K562 (cell line): ENCODE data around the gene FAM83E. TPM values are rescaled to one million over a fixed set of nuclear protein-coding genes. Genes with fewer than 3 reads are reported as not detected.
A peak's percentile ranks its signal among the peaks of the same experiment; 100 is the strongest.

Experiments
- ATAC-seq: fragments of 200-7000 bp; cut with Tn5 transposase; 3 replicates; pipeline ENCODE4 v1.9.1; 2020; ENCODE audit warnings: moderate library complexity
- BruUV-seq: library from RNA; stranded (reverse); fragments of 400-500 nt; replicated peaks from 2 replicates; lab custom pipeline; 2021; lab: Mats Ljungman, UMichigan
- CTCF ChIA-PET: fragments of 300-600 bp; formaldehyde crosslinking; extraction: SDS; loops from one replicate; lab custom pipeline; 2021; ENCODE audit warnings: low intra/inter-chr PET ratio; lab: Yijun Ruan, JAX
- POLR2A ChIA-PET: fragments of 300-600, 350-650 bp; sonication (Branson Sonifier 250); formaldehyde crosslinking; extraction: SDS; loops from one replicate; lab custom pipeline; 2021; ENCODE audit warnings: antibody characterized with exemption, inconsistent platforms; lab: Yijun Ruan, JAX
- DNase-seq, 4 experiments: peaks; one replicate each; pipeline versions ENCODE4 v3.0.0 to v3.0.0-alpha.2; 2011 to 2018; ENCODE audit warnings: low spot score in 3 of 4, mixed read lengths in 3 of 4; ENCODE audit errors: extremely low read depth in 1 of 4
- FAIRE-seq: peaks from 2 replicates; lab custom pipeline; 2011; peaks lifted over from hg19 to GRCh38; lab: Jason Lieb, UNC
- H2AFZ ChIP-seq: 2 replicates; pipeline ENCODE4 v1.6.0; 2011; ENCODE audit warnings: low read depth, low read length, control low read depth, inconsistent platforms
- H3K27ac ChIP-seq: fragments of 200-600 bp; 3 replicates; pipeline ENCODE4 v1.8.0; 2011; ENCODE audit warnings: low read depth, mild to moderate bottlenecking, control low read depth, inconsistent platforms, low read length, moderate library complexity, mixed read lengths; ENCODE audit errors: extremely low read depth
- H3K27me3 ChIP-seq, 2 experiments: fragments of 300-600 bp in 1 of 2; 2 replicates in 1 of 2; 3 replicates in 1 of 2; pipeline versions ENCODE4 v1.6.0 to v1.8.0; 2011; ENCODE audit warnings: inconsistent platforms in 2 of 2, low read length in 2 of 2, mild to moderate bottlenecking in 1 of 2, mixed read lengths in 1 of 2, moderate library complexity in 1 of 2; ENCODE audit not compliant: control insufficient read depth in 2 of 2, insufficient read depth in 2 of 2
- H3K36me3 ChIP-seq: fragments of 300-600 bp; 3 replicates; pipeline ENCODE4 v1.8.0; 2011; ENCODE audit warnings: mild to moderate bottlenecking, low read length, inconsistent platforms; ENCODE audit not compliant: control insufficient read depth, insufficient read depth
- H3K4me1 ChIP-seq, 2 experiments: fragments of 200-600 bp in 1 of 2; replicated peaks in 1 of 2; 2 replicates in 1 of 2; 3 replicates in 1 of 2; pipeline versions ENCODE4 v1.5.1 to v1.8.0; 2011; ENCODE audit warnings: inconsistent platforms in 2 of 2, low read length in 2 of 2, mild to moderate bottlenecking in 1 of 2, mixed read lengths in 1 of 2, moderate library complexity in 1 of 2; ENCODE audit not compliant: control insufficient read depth in 2 of 2, insufficient read depth in 2 of 2
- H3K4me2 ChIP-seq: 2 replicates; pipeline ENCODE4 v1.6.1; 2011; ENCODE audit warnings: low read length, control low read depth, inconsistent platforms, mixed read lengths; ENCODE audit not compliant: insufficient read depth
- H3K4me3 ChIP-seq: fragments of 200-600 bp; sonication (generic), shearing (Covaris generic); 2 replicates; pipeline ENCODE4 v1.5.1; 2016; ENCODE audit warnings: control low read depth, inconsistent platforms
- H3K79me2 ChIP-seq: fragments of 200-600 bp; 3 replicates; pipeline ENCODE4 v1.8.0; 2011; ENCODE audit warnings: low read length, inconsistent platforms; ENCODE audit not compliant: control insufficient read depth, insufficient read depth
- H3K9ac ChIP-seq, 2 experiments: 2 replicates each; pipeline versions ENCODE4 v1.6.0 to v1.6.1; 2011; ENCODE audit warnings: low read depth in 2 of 2, low read length in 2 of 2, control low read depth in 1 of 2, inconsistent platforms in 1 of 2, mild to moderate bottlenecking in 1 of 2, mixed read lengths in 1 of 2; ENCODE audit not compliant: insufficient read depth in 1 of 2
- H3K9me1 ChIP-seq: one replicate; pipeline ENCODE4 v1.6.0; 2011; ENCODE audit warnings: inconsistent platforms, mild to moderate bottlenecking, low read length, moderate library complexity; ENCODE audit not compliant: control insufficient read depth, insufficient read depth
- H3K9me3 ChIP-seq: replicated peaks from 2 replicates; pipeline ENCODE4 v1.5.1; 2011; ENCODE audit warnings: low read depth, low read length, inconsistent platforms; ENCODE audit not compliant: control insufficient read depth, insufficient read depth
- H4K20me1 ChIP-seq: replicated peaks from 2 replicates; pipeline ENCODE4 v1.6.1; 2011; ENCODE audit warnings: low read length, inconsistent platforms, mixed read lengths; ENCODE audit not compliant: control insufficient read depth, insufficient read depth
- BCOR ChIP-seq: fragments of 450-650 bp; IDR thresholded peaks from 2 replicates; pipeline ENCODE4 v1.6.1; 2016
- FOXJ3 ChIP-seq: sonication (generic); formaldehyde crosslinking; IDR thresholded peaks from 2 replicates; pipeline ENCODE4 v1.4.0; 2020; ENCODE audit warnings: mild to moderate bottlenecking, missing genetic modification reagents
- FOXM1 ChIP-seq, 2 experiments: fragments of 450-650 bp in 1 of 2; sonication (generic) in 1 of 2; formaldehyde crosslinking in 1 of 2; IDR thresholded peaks; 2 replicates each; pipeline versions ENCODE4 v1.6.1 to v1.9.0; 2017 to 2022; ENCODE audit warnings: low read depth in 2 of 2, mild to moderate bottlenecking in 2 of 2, missing genetic modification reagents in 1 of 2, moderate library complexity in 1 of 2
- KDM1A ChIP-seq, 2 experiments: fragments of 450-650 bp; IDR thresholded peaks; 2 replicates each; pipeline ENCODE4 v1.6.1; 2016; ENCODE audit warnings: mild to moderate bottlenecking in 2 of 2
- MTA2 ChIP-seq: fragments of 450-650 bp; IDR thresholded peaks from 2 replicates; pipeline ENCODE4 v1.6.1; 2016; ENCODE audit warnings: low read depth
- NFRKB ChIP-seq: fragments of 450-650 bp; IDR thresholded peaks from 2 replicates; pipeline ENCODE4 v1.6.1; 2016; ENCODE audit warnings: low read depth
- PHF20 ChIP-seq: fragments of 450-650 bp; IDR thresholded peaks from 2 replicates; pipeline ENCODE4 v1.6.1; 2018; ENCODE audit not compliant: partially characterized antibody
- PURB ChIP-seq: sonication (generic); formaldehyde crosslinking; IDR thresholded peaks from 2 replicates; pipeline ENCODE4 v1.9.0; 2021; ENCODE audit warnings: low read depth, mild to moderate bottlenecking, missing genetic modification reagents
- RBM15 ChIP-seq: fragments of 200-400 bp; formaldehyde crosslinking; IDR thresholded peaks from 2 replicates; pipeline ENCODE4 v1.6.1; 2018; ENCODE audit warnings: mild to moderate bottlenecking, low read length, moderate library complexity; ENCODE audit not compliant: insufficient read depth
- RBM25 ChIP-seq: fragments of 200-400 bp; formaldehyde crosslinking; IDR thresholded peaks from 2 replicates; pipeline ENCODE4 v1.6.1; 2018; ENCODE audit warnings: low read length, low read depth, moderate library complexity; ENCODE audit not compliant: severe bottlenecking
- RBM39 ChIP-seq: fragments of 200-400 bp; formaldehyde crosslinking; optimal IDR thresholded peaks from 2 replicates; pipeline ENCODE3; 2018; ENCODE audit warnings: low read depth, low read length
- SAFB ChIP-seq: fragments of 200-400 bp; formaldehyde crosslinking; IDR thresholded peaks from 2 replicates; pipeline ENCODE4 v1.6.1; 2017; ENCODE audit warnings: low read depth, low read length, borderline replicate concordance
- SP1 ChIP-seq: sonication (generic); formaldehyde crosslinking; IDR thresholded peaks from 2 replicates; pipeline ENCODE4 v1.8.1; 2022; ENCODE audit warnings: mild to moderate bottlenecking, missing genetic modification reagents
- TSC22D4 ChIP-seq: fragments of 450-650 bp; IDR thresholded peaks from 2 replicates; pipeline ENCODE4 v1.6.1; 2016; ENCODE audit warnings: missing genetic modification characterization, missing biosample characterization, control low read depth
- ZFP36 ChIP-seq: fragments of 150-350 bp; IDR thresholded peaks from 2 replicates; pipeline ENCODE4 v1.6.1; 2018; ENCODE audit warnings: low read length, low read depth; ENCODE audit not compliant: partially characterized antibody
- ZNF146 ChIP-seq: IDR thresholded peaks from one replicate; pipeline ENCODE4 v1.6.1; 2018; ENCODE audit warnings: missing compliant biosample characterization; ENCODE audit not compliant: unreplicated experiment
- ZNF398 ChIP-seq: fragments of 250-450 bp; sonication (Bioruptor Pico); IDR thresholded peaks from 2 replicates; pipeline ENCODE4 v1.8.0; 2021; ENCODE audit warnings: moderate library complexity, mild to moderate bottlenecking, inconsistent platforms
- ZNF41 ChIP-seq: fragments of 250-450 bp; sonication (Bioruptor Pico); conservative IDR thresholded peaks from 2 replicates; pipeline ENCODE4 v1.4.0; 2020; ENCODE audit warnings: mild to moderate bottlenecking
- ZNF644 ChIP-seq: fragments of 200-800 bp; sonication (Bioruptor generic); IDR thresholded peaks from 2 replicates; pipeline ENCODE4 v1.6.1; 2016; ENCODE audit warnings: low read depth, missing genetic modification characterization, missing compliant biosample characterization
- WGBS: fragments of 100-300 bp; shearing (Covaris generic); methylation state at CpG from one replicate; pipeline ENCODE4 v1.1.6; 2016; ENCODE audit warnings: low coverage, mixed read lengths; ENCODE audit not compliant: insufficient coverage; ENCODE audit errors: missing lambda C conversion rate; 5-methylcytosine and 5-hydroxymethylcytosine counted together
- in situ Hi-C: fragments of 300-500 bp; cut with MboI; formaldehyde crosslinking; loops from 4 replicates; pipeline ENCODE4 v1.15.0; 2018; ENCODE audit warnings: inconsistent platforms, mixed read lengths
- intact Hi-C: fragments of 100-400 bp; cut with micrococcal nuclease; formaldehyde crosslinking; loops from 2 replicates; pipeline ENCODE4 v1.14.2; 2022
- polyA plus RNA-seq, 8 experiments: library from polyadenylated mRNA; depleted of rRNA in 4 of 8; stranded (reverse) in 5 of 8; unstranded in 3 of 8; fragments of >200 nt; fragmentation: Nextera tagmentation in 2 of 8; fragmentation: Illumina TruSeq in 1 of 8; extraction: Ambion mirVana in 2 of 8; extraction: Trizol in 1 of 8; gene quantifications; 2 replicates each; pipeline versions ENCODE4 v1.2.1 to v1.2.3, GENCODE V29; 2011 to 2014; ENCODE audit warnings: inconsistent platforms in 1 of 8, missing spikeins in 1 of 8
- total RNA-seq, 7 experiments: library from RNA; depleted of rRNA in 6 of 7; stranded (reverse); fragments of >200 nt in 6 of 7; fragmentation: Illumina TruSeq in 2 of 7; extraction: Trizol in 2 of 7; gene quantifications; 2 replicates each; pipeline versions ENCODE4 v1.2.1 to v1.2.3, GENCODE V29; 2011 to 2021; ENCODE audit warnings: low replicate concordance in 1 of 7
- TF ChIP-seq, protein P1 (sequence below): fragments of 250-450 bp; sonication (Bioruptor Pico); IDR thresholded peaks from 2 replicates; pipeline ENCODE4 v1.5.0; 2021
- TF ChIP-seq, protein P2 (sequence below): fragments of 200-800 bp; sonication (Bioruptor generic); IDR thresholded peaks from 2 replicates; pipeline ENCODE4 v1.6.1; 2017; ENCODE audit warnings: missing genetic modification characterization, missing compliant biosample characterization

The FAM83E gene
- total and polyA plus RNA-seq, 9 of the 15 experiments (the other 6 are each of a cell fraction or from before 2014, with no cell fraction given): 0.15 to 0.87 (median 0.29) TPM; not detected in 4

- ChIA-PET CTCF (no interaction called here), POLR2A (interaction anchor here (0.7 kb wide), 1 partner anchor 89 kb away, joined by 3 read pairs; no protein-coding TSS in a partner anchor)
- Histone ChIP-seq H3K36me3 (no peaks in the 10 kb centered on the region), H3K27ac (no peak overlapping the region; the same call in 2 of the 3 replicates), H3K9me3 (no peaks in the 10 kb centered on the region), H3K4me3 (no peak overlapping the region), H3K9me1 (no peaks in the 10 kb centered on the region), H3K9ac (peak overlapping the region in 1 of 2 experiments; percentile 83; a peak in 2 of 4 replicates), H3K27me3 (no peaks in the 10 kb centered on the region), H3K4me2 (peak overlapping the region; percentile 27; the same call in 1 of the 2 replicates), H3K79me2 (no peaks in the 10 kb centered on the region), H4K20me1 (no peaks in the 10 kb centered on the region), H3K4me1 (peaks cover 21 to 56% of the 10 kb centered on the region in 2 experiments), H2AFZ (peak overlapping the region; percentile 82)
- 54% methylated on average over 5 of the region's 5 CpGs for WGBS
- intact Hi-C loops (no loop called here), in situ Hi-C loops (no loop called here)
- BruUV-seq: no TSS peak
- DNase-seq: no peak
- ATAC-seq: peak; percentile 27
- FAIRE-seq: peak; percentile 23
- TF ChIP-seq ZNF398 (CRISPR knock-in tag) (no peak), KDM1A (IDR thresholded peaks at IDR 0.05) (peak in 1 of 2 experiments; percentile 12; a peak in 1 of 4 replicates), PURB (CRISPR knock-in tag) (no peak), ZNF146 (CRISPR knock-in tag) (no peak), RBM25 (peak; percentile 38), SP1 (CRISPR knock-in tag) (no peak), PHF20 (peak; percentile 10), FOXJ3 (CRISPR knock-in tag) (no peak), TSC22D4 (tag) (no peak), MTA2 (no peak), SAFB (no peak), RBM39 (no peak), BCOR (peak; percentile 86), RBM15 (no peak), NFRKB (no peak), ZFP36 (peak; percentile 93), ZNF41 (no peak), FOXM1 (IDR thresholded peaks at IDR 0.05; ENCODE audit: low read depth) (no peak), FOXM1 (CRISPR knock-in tag; IDR thresholded peaks at IDR 0.05; ENCODE audit: low read depth) (no peak), ZNF644 (tag) (no peak)
- TF ChIP-seq, protein P1, sequence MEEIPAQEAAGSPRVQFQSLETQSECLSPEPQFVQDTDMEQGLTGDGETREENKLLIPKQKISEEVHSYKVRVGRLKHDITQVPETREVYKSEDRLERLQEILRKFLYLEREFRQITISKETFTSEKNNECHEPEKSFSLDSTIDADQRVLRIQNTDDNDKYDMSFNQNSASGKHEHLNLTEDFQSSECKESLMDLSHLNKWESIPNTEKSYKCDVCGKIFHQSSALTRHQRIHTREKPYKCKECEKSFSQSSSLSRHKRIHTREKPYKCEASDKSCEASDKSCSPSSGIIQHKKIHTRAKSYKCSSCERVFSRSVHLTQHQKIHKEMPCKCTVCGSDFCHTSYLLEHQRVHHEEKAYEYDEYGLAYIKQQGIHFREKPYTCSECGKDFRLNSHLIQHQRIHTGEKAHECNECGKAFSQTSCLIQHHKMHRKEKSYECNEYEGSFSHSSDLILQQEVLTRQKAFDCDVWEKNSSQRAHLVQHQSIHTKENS (CRISPR knock-in tag): no peak
- TF ChIP-seq, protein P2, sequence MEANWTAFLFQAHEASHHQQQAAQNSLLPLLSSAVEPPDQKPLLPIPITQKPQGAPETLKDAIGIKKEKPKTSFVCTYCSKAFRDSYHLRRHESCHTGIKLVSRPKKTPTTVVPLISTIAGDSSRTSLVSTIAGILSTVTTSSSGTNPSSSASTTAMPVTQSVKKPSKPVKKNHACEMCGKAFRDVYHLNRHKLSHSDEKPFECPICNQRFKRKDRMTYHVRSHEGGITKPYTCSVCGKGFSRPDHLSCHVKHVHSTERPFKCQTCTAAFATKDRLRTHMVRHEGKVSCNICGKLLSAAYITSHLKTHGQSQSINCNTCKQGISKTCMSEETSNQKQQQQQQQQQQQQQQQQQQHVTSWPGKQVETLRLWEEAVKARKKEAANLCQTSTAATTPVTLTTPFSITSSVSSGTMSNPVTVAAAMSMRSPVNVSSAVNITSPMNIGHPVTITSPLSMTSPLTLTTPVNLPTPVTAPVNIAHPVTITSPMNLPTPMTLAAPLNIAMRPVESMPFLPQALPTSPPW: no peak
Measured at GRCh38 chr19:48651683-48652048, 36.8 kb upstream of the FAM83E start.
